Smooth muscle cell (in vitro differentiated cells): ENCODE data around the gene CD72. TPM values are rescaled to one million over a fixed set of nuclear protein-coding genes. Genes with fewer than 3 reads are reported as not detected.

ENCODE experiments used
- DNase-seq: peaks from one replicate; lab custom pipeline; 2025; ENCODE audit not compliant: unreplicated experiment; lab: John Stamatoyannopoulos, UW
- H2AFZ ChIP-seq: fragments of 200-600 bp; sonication (generic); 2 replicates; pipeline ENCODE4 v1.6.0; 2016; ENCODE audit warnings: antibody characterized with exemption, low read depth, mild to moderate bottlenecking
- H3F3A ChIP-seq: fragments of 200-600 bp; sonication (generic); 2 replicates; pipeline ENCODE4 v1.6.0; 2017; ENCODE audit warnings: antibody characterized with exemption, low read depth
- H3K27ac ChIP-seq: fragments of 200-600 bp; sonication (generic); 2 replicates; pipeline ENCODE4 v1.5.1; 2016; ENCODE audit warnings: low read depth, mild to moderate bottlenecking
- H3K27me3 ChIP-seq: fragments of 200-600 bp; sonication (generic); 2 replicates; pipeline ENCODE4 v1.6.1; 2016; ENCODE audit warnings: low read depth, mild to moderate bottlenecking
- H3K36me3 ChIP-seq: fragments of 200-600 bp; sonication (generic); 2 replicates; pipeline ENCODE4 v1.5.1; 2016; ENCODE audit warnings: low read depth
- H3K4me1 ChIP-seq: fragments of 200-600 bp; sonication (generic); 2 replicates; pipeline ENCODE4 v1.5.1; 2016; ENCODE audit warnings: low read depth
- H3K4me2 ChIP-seq: fragments of 200-600 bp; sonication (generic); 2 replicates; pipeline ENCODE4 v1.6.0; 2016; ENCODE audit warnings: mild to moderate bottlenecking
- H3K4me3 ChIP-seq: fragments of 200-600 bp; sonication (generic); 2 replicates; pipeline ENCODE4 v1.5.1; 2016; ENCODE audit warnings: mild to moderate bottlenecking
- H3K79me2 ChIP-seq: fragments of 200-600 bp; sonication (generic); 2 replicates; pipeline ENCODE4 v1.6.0; 2016; ENCODE audit warnings: low read depth, mild to moderate bottlenecking
- H3K9ac ChIP-seq: fragments of 200-600 bp; sonication (generic); 2 replicates; pipeline ENCODE4 v1.6.0; 2016; ENCODE audit warnings: low read depth
- H3K9me3 ChIP-seq: fragments of 200-600 bp; sonication (generic); replicated peaks from 2 replicates; pipeline ENCODE4 v1.5.1; 2016; ENCODE audit warnings: low read depth
- H4K20me1 ChIP-seq: fragments of 200-600 bp; sonication (generic); 2 replicates; pipeline ENCODE4 v1.6.0; 2016; ENCODE audit warnings: low read depth
- CTCF ChIP-seq: fragments of 200-600 bp; sonication (generic); IDR thresholded peaks from 2 replicates; pipeline ENCODE4 v1.5.1; 2017; ENCODE audit warnings: borderline replicate concordance, mild to moderate bottlenecking, antibody characterized with exemption; ENCODE audit not compliant: insufficient read depth, poor library complexity, severe bottlenecking
- WGBS: methylation state at CpG from one replicate; pipeline ENCODE4 v1.1.7; 2016; ENCODE audit warnings: low lambda C conversion rate; 5-methylcytosine and 5-hydroxymethylcytosine counted together
- polyA plus RNA-seq: library from polyadenylated mRNA; unstranded; fragments of >200 nt; fragmentation: Nextera tagmentation; extraction: Ambion mirVana; gene quantifications from 2 replicates; pipeline ENCODE4 v1.2.1, GENCODE V29; 2016
- total RNA-seq: library from RNA; depleted of rRNA; stranded (reverse); fragments of >200 nt; gene quantifications from 2 replicates; pipeline ENCODE4 v1.2.3, GENCODE V29; 2014

Gene CD72
- total and polyA plus RNA-seq, 2 experiments from 2014 or later: 0.45 to 2.9 TPM

GRCh38 chr9:35665471-35665818 is 47.2 kb upstream of the CD72 start:
- H3K27me3 ChIP-seq: no peaks in the 10 kb centered on the region
- peak overlapping the region; percentile 71 for H3K4me3 ChIP-seq
- TF ChIP-seq CTCF: no peak
- H3K79me2 ChIP-seq: no peaks in the 10 kb centered on the region
- H4K20me1 ChIP-seq: no peaks in the 10 kb centered on the region
- no peak for DNase-seq
- no peaks in the 10 kb centered on the region for H3K9me3 ChIP-seq
- no peak overlapping the region for H3K27ac ChIP-seq
- no peaks in the 10 kb centered on the region for H3F3A ChIP-seq
- H3K36me3 ChIP-seq: no peaks in the 10 kb centered on the region
- peak overlapping the region; percentile 98 for H2AFZ ChIP-seq
- H3K4me1 ChIP-seq: peaks cover 8% of the 10 kb centered on the region
- H3K4me2 ChIP-seq: peak overlapping the region; percentile 96
- H3K9ac ChIP-seq: no peak overlapping the region
- 60% methylated on average over 5 of the region's 5 CpGs for WGBS

GRCh38 chr9:35664531-35665470 is 46.6 kb upstream of the CD72 start, which contains the start of gene ARHGEF39:
Gene ARHGEF39, minus strand, starts transcription at chr9:35665195. Its CDS starts 26 bp downstream, at chr9:35665169.
- Histone ChIP-seq H3F3A (no peaks in the 10 kb centered on the region), H3K4me3 (peak within 1 kb of the TSS; percentile 71), H2AFZ (peak within 1 kb of the TSS; percentile 98), H4K20me1 (no peaks in the 10 kb centered on the region), H3K36me3 (no peaks in the 10 kb centered on the region), H3K9ac (no peak within 1 kb of the TSS), H3K79me2 (no peaks in the 10 kb centered on the region), H3K4me1 (peaks cover 8% of the 10 kb centered on the region), H3K27me3 (no peaks in the 10 kb centered on the region), H3K9me3 (no peaks in the 10 kb centered on the region), H3K4me2 (peak within 1 kb of the TSS; percentile 96), H3K27ac (no peak within 1 kb of the TSS)
- DNase-seq: peak; percentile 41
- TF ChIP-seq CTCF: peak; percentile 12
- WGBS: 9% methylated on average over 38 of the region's 58 CpGs

- no peaks in the 10 kb centered on the region for H3K27me3 ChIP-seq
- H3K9me3 ChIP-seq: no peaks in the 10 kb centered on the region
- H3K4me3 ChIP-seq: no peak overlapping the region
- no peaks in the 10 kb centered on the region for H3K36me3 ChIP-seq
- WGBS: 95% methylated on average over 7 of the region's 7 CpGs
- peaks cover 15% of the 10 kb centered on the region for H3K4me1 ChIP-seq
- DNase-seq: no peak
- no peaks in the 10 kb centered on the region for H3F3A ChIP-seq
- no peaks in the 10 kb centered on the region for H4K20me1 ChIP-seq
- no peak overlapping the region for H3K9ac ChIP-seq
- no peak overlapping the region for H2AFZ ChIP-seq
- H3K4me2 ChIP-seq: no peak overlapping the region
- no peak overlapping the region for H3K27ac ChIP-seq
- TF ChIP-seq CTCF: no peak
- peaks cover 5% of the 10 kb centered on the region for H3K79me2 ChIP-seq
These were observed 44.2 kb upstream of the CD72 start for GRCh38 chr9:35662437-35662836.
